HG03097 (cell line): ENCODE results near the gene MKLN1.
"Not testable (repeated sequence)": the region's sequence is repeated elsewhere in the genome, so short reads cannot be mapped to it uniquely, and the experiment has no call there.

Experiments
- ATAC-seq: cut with Tn5 transposase; IDR thresholded peaks from one replicate; pipeline ENCODE4 v1.9.1; 2021; ENCODE audit not compliant: unreplicated experiment, low FRiP score

Gene MKLN1

GRCh38 chr7:131327626-131328376, at the start of gene MKLN1:
MKLN1 (plus strand) TSS chr7:131327876; CDS start chr7:131327900, 24 bp downstream.
- peak; percentile 85 for ATAC-seq

- no peak for ATAC-seq
These were observed 48.6 kb upstream of the MKLN1 start for GRCh38 chr7:131279044-131279443.

DNA sequence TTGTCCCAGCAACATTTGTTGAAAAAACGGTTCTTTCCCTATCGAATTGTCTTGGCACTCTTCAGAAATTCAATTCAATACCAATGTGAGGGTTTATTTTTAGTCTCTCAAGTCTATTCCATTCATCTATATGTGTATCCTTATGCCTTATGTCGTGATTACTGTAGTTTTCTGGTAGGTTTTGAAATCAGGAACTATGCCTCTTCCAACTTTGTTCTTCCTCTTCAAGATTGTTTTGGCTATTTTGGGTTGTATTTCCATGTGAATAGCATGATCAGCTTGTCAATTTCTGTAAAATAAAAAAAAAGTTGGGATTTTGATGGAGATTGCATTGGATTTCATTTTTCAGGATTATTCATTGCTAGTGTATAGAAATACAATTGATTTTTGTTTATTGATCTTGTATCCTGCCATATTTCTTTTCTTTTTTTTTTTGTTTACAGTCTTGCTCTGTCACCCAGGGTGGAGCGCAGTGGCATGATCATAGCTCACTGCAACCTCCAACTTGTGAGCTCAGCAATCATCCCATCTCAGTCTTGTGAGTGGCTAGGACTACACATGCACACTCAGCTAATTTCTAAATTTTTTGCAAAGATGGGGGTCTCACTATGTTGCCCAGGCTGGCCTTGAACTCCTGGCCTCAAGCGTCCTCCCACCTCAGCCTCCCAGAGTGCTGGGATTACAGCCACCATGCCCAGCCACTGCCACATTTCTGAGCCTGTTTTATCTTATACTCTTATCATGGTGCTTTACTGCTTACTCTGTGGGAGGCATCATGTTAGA, 46.2 kb upstream of the MKLN1 start:
- no peak for ATAC-seq

DNA sequence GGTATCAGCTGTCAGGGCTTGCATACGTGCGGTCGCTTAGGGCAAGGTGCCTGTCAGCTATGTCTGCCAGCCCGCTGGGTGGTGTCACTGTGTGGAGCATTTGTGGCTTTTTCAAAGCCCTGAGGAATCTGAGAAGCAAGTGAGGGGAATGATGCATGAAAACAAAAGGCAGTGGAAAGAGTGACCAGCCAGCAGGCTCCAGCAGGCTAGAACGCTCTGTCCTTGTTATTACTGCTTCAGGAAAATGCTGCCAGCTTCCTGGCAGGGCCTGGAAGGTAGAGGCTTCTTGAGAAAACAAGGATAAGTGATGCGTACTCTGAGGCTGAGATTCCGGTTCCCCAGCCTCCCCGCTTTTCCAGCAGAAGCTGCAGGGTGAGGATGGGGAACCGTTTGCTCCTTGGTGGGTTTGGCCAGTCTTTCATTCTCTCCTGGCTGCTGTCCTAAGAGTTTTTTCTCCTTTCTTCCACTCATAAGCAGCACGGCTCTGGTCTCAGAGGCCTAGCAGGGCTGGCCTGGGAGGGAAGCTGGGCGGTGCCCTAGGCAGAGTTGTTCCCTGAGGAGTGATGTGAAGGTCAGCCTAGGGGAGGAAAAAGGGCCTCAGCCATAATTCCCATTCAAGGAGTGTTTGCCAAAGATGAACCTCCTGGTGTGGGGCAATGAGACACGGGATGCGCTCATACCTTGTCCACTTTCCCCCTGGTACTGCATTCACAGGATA, 42.8 kb upstream of the MKLN1 start:
- ATAC-seq: no peak

GRCh38 chr7:131285556-131285955, 42.1 kb upstream of the MKLN1 start:
- ATAC-seq: no peak

DNA sequence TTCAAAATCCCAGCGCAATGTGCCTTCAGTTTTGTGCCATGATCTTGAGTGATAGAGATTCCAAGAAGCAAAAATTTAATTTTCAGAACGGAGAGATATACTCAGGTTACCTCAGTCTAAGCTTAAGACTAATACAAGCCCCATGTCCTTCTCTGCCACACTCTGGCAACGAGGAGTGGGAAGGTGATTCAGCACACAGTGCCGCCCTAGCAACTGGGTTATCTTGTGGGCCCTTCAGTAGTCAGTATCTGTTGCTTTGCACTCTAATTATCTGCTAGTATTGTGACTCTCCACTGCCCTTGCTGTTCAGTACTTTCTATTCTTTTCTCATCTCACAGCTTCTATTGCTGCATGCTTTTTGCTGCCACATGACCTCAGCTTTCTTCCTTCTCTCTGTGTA, 39.2 kb upstream of the MKLN1 start:
- ATAC-seq: no peak

DNA sequence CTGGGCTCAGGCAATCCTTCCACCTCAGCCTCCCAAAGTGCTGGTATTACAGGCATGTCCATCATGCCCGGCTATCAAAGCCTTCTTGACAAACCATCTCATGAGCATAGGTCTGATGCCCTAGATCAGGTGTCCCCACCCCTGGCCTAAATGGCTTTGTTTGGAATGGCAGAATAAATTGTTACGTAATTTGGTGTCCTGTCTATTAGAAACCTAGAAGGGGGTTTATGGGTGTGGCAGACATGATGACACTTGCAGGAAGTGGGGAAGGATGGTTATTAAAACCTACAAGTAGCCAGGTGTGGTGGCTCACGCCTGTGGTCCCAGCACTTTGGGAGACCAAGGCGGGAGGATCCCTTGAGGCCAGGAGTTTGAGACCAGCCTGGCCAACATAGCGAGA, 38.6 kb upstream of the MKLN1 start:
- ATAC-seq: no peak

- ATAC-seq: no peak
These were observed 35.4 kb upstream of the MKLN1 start for GRCh38 chr7:131292141-131292905.

DNA sequence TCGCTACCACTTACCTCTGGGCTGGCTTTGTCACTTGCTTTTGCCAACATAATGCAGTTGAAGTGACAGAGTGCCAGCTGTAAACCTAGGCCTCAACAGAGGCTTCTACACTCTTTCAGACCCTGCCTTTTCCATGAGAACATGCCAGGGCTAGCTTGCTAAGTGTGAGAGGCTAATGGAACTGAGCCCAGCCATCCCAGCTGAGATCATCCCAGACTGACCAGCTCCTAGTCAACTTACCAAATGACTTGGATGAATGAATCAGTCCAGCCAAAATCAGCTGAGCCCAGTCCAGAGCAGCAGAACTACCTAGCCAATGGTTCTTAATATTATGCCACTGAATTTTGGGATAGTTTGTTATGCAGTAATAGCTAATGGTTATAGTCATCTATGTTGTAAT, 34.7 kb upstream of the MKLN1 start:
- no peak for ATAC-seq

DNA sequence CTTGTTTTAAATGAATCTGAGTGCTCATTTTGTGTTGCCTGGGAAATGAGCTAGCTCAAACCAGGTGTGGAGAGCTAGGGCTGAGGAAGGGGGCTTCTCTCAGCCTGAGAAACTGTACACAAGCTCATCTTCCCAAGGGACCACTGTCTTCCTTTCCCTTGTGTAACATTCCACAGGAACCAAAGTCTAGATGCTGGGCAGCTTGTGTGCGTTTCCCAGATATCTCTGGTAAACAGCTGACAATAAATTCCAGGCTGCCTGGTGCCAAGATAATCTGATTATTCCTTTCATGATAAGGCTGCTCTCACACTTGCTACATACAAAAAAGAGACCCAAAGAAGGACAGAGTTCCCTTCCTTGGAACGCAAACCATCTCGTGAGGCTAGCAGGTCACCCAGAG, 33.1 kb upstream of the MKLN1 start:
- no peak for ATAC-seq

DNA sequence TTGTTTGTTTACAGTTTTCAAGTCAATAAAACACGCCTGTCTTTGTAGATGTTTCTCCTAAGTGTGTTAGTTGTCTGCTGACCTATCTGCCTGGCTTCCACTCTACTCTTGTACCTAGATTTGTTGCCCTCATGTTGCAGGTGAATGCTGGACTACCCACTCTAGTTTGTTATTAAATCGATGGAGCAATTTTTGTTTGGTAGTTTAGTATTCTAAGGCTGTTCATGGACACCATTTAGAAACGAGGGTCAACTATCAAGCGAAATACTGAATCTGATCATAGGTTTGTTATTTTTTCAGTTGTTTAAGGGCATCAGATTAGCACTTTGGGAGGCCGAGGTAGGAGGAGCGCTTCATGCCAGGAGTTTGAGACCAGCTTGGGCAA, 29.1 kb upstream of the MKLN1 start:
- ATAC-seq: no peak

DNA sequence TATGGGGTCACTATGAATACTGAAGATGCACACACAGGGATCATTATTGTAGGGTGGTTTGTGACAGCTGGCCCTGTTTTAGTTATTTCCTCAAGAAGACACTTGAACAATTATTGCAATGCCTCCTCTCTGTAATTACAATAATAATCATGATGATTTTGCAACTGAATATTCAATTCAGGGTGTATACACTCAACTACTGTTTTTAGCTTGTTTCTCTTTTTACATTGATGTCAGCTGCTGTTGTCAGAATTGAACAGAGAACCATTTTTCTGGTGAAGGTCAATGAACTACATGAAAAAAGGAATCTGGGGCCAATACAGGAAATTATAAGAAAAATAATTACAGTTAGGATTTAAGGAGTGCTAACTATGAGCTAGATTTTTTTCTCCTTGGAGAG, 28.6 kb upstream of the MKLN1 start:
- no peak for ATAC-seq

DNA sequence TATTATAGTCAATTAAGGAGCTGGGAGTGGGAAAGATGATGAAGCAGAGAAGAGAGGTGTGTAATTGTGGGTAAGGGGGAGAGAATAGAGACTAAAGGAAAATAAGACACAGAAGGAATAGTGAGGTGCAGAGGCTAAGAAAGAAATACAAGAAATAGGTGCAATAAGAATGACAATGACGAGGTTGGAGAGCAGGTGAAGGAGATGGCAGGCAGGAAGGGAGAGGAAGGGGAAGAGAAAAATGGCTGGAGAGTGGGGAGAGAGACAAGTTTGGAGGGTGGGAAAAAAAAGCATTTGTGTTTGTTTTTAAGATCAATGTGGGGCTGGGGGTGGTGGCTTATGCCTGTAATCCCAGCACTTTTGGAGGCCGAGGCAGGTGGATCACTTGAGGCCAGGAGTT, 27.6 kb upstream of the MKLN1 start:
- no peak for ATAC-seq

- ATAC-seq: no peak
These were observed 26.9 kb upstream of the MKLN1 start for GRCh38 chr7:131300572-131301466.

DNA sequence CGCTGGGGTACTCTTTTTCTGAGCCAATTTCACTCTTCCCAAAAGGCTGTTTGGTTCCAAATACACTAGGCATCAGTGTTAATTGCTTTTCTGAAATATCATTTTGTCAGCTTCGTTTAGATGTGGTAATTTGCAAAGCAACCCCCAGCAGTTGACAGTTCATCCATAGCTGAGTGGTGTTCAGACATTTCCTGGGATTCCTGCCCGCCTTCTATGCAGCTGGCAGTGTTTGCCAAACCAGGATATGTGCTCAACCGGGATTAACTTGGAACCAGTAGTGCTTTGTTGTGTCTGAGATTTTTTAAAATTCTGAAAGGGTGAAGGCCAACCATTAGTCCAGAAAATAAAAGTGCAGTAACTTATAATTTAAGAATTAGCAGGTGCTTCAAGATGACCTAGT, 25.2 kb upstream of the MKLN1 start:
- no peak for ATAC-seq

DNA sequence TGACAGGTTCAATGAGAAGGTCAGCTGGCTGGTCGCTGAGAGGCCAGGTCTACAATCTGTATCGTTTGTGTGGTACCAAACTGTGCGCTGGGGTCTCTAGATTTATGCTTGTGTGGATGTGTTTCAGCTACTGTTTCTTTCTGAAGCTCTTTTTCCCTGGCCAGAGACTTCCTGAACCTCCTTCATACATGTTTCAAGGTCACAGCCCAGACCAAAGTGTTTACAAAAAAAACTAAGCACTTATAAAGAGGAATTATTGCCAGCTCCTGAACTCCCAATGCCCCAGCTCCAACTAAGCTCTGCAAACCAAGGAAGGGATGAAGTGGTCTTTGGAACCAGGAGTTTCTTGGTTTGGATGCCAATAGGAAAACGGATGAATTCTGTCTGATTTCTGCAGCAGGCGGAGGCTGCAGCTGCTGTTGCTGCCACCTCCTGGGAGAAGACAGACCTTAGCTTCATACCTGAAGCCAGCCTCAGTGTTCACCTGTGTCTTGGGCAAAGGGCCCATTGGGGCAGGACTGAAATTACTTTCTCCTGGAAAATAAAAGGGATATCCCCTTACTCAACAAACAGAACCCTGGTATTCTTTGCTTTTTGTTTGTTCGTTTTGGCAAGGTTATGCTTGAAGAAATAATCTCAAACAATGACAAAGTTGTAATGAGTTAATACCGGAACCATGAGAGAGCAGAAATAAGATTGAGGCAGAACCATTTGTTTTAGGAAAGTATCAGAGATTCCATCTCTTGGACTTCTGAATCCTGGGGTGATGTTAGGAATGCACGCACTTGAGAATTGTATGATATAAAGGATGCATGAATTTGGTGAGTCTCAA, 24.6 kb upstream of the MKLN1 start:
- no peak for ATAC-seq

GRCh38 chr7:131305152-131305551, 22.5 kb upstream of the MKLN1 start:
- ATAC-seq: no peak

- ATAC-seq: not testable (repeated sequence)
These were observed 21.6 kb upstream of the MKLN1 start for GRCh38 chr7:131306041-131306440.

- ATAC-seq: no peak
These were observed 20.9 kb upstream of the MKLN1 start for GRCh38 chr7:131306777-131307176.
